Esophagus mucosa (tissue), 1 donor: ENCODE results near the gene SLC37A1. TPM values are rescaled to one million over a fixed set of nuclear protein-coding genes. Genes with fewer than 3 reads are reported as not detected.
A peak's percentile ranks its signal among the peaks of the same experiment; 100 is the strongest.

Experiments used
- ATAC-seq: fragments of 200-7000 bp; cut with Tn5 transposase; one replicate; pipeline ENCODE4 v1.9.1; 2020
- total RNA-seq: library from RNA; stranded (reverse); gene quantifications from one replicate; pipeline ENCODE4 v1.2.4, GENCODE V29; 2023
- donor health status: DM: yes; HTN: yes; CAD: no.

SLC37A1 gene
- total RNA-seq, 1 donor from 2014 or later = 13.9 TPM

DNA sequence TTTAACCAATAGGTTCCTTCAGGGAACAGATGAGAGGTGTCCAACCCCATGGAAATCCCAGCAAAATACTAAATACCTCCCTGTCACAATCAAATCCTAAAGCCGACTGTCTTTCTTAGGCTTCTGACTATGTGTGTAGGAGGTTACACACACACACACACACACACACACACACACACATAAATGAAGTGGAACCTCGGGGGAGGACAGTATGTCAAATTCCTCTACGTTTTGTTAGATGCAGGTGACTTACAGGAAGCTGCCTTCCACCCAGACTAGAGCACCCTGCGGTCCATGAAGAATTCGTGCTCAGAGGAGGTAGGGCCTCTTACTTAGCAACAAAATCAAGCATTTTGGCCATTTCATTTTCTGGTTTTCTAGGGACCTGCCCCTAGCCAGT, 34.1 kb upstream of the SLC37A1 start:
- ATAC-seq = no peak

- ATAC-seq = no peak
Observed at GRCh38 chr21:42480736-42481135, 32.9 kb upstream of the SLC37A1 start.

GRCh38 chr21:42481169-42481568, 32.5 kb upstream of the SLC37A1 start:
- no peak for ATAC-seq

DNA sequence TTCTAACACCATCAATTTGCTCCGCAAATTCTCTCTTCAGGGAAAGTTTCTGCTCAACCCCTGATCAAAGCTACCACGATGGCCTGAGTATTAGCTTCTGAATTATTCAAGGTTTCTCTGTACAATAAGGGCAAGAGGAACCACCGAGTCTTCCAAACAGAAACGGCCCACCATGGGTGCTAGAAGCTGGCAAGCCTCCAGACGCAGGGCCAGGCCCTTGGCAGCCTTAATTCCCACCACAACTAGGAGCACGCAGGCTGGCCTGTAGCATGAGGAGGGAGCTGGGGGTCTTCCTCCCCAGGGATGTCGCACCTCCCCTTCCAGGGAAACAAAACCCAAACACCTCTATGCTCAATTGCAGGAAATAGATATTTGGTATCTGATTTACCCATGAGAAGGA, 28.7 kb upstream of the SLC37A1 start:
- ATAC-seq = no peak

DNA sequence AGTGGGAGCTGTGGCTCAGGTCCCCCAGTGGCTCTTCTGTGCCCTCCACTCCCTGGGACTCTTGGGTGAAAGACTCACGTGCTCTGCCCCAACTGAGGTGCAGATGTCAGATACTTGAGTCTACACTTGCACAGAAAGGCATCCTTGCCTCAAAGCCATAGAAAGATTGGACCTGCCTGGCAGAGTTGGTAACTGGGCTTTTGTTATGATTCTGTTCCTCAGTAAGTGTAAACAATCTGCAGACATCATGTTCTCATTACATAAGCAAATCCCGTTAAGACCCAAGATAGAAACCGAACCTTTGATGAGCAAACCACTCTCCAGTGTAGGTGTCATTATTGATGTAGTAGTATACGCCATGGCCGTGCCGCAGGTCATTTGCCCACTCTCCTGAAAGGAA, 27.6 kb upstream of the SLC37A1 start:
- no peak for ATAC-seq

DNA sequence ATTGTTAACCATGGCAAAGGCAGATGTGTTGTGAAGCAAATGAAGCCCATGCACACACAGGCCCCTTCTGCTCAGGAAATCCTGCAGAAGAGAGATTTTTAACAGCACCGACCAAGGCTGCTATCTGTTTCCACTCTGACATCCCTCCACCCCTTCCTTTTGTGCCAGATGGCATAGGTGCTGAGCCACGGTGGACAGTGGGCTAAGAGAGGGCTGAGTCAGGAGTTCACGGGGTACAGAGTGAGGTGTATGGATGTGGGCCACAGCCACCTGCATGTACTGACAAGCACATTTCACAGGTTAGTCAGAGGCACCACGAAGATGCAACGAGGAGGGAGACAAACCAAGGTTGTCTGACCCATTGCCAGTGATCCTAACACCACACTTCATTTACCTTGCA, 27.1 kb upstream of the SLC37A1 start:
- peak; percentile 55 for ATAC-seq

- ATAC-seq = no peak
Observed at GRCh38 chr21:42489006-42489563, 24.6 kb upstream of the SLC37A1 start.

GRCh38 chr21:42489991-42490390, 23.7 kb upstream of the SLC37A1 start:
- ATAC-seq = no peak

DNA sequence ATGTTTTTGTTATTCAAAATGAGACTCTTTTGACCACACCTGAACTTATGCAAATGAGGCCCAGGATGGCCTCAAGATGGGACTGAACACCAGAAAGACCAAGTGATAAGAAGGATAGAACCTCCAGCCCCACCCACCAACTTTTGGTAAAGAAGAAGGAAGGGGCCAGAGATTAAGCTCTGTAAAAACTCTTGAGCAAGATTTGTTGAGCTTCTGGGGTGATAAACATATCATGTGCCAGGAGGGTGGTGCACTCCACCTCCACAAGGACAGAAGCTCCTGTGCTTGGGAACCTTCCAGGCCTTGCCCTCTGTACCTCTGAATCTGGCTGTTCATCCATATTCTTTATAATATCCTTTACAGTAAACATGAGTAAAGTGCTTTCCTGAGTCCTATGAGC, 22.9 kb upstream of the SLC37A1 start:
- ATAC-seq = no peak

DNA sequence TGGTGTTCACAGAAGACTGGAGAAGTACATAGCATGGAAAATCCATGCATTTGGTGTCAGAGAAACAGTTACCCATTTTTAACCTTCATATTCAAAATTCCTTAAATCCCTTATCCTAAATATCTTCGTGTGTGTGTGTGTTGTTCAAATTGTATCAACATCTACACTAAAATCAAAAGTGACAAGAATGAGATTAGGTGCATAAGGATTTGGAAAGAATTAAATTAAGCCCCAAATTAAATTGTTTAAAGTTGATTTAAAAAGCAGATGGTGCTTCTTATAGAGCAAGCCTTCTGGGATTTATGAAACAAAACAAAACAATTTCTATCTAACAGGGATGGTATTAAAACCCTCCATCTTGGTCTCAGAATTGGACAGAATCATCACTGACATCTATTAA, 22.3 kb upstream of the SLC37A1 start:
- ATAC-seq = no peak

DNA sequence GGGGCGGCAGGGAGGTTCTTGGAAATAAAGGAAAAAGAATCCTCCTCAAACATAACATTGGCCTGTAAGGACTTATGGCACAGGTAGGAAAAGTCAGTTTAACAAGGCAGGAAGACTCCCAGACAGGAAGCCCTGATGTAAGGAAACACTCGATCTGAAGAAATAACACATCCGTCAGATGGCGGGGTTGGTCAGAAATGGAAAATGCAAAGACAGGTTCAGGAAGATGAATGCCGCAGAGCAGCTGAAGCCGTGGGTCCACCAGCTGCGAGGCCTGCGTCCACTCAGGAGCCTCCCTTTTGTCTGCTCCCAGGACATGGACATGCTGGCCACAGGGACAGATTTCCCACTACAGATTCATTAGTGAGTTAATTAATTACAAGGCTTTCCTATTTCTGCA, 21.5 kb upstream of the SLC37A1 start:
- ATAC-seq = no peak

- no peak for ATAC-seq
Observed at GRCh38 chr21:42493109-42494060, 20.3 kb upstream of the SLC37A1 start.

GRCh38 chr21:42495027-42495426, 18.6 kb upstream of the SLC37A1 start:
- no peak for ATAC-seq

DNA sequence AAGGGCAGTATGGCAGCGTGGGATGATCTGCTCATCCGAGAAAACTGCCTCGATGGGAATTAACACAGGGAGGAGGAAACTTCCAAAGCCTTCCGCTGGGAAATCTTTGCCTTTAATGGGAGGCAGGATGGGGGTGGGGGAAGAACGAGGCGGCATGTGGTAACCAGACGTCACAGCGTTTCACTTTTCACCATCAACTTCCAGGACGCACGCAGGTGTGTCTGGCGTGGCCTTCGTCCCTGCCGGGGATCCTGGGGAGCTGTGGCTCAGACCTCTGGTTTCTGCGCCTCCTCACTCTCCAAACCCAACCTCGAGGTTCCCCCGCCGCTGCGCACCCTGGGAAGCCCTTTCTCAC, 17.9 kb upstream of the SLC37A1 start:
- ATAC-seq = no peak

DNA sequence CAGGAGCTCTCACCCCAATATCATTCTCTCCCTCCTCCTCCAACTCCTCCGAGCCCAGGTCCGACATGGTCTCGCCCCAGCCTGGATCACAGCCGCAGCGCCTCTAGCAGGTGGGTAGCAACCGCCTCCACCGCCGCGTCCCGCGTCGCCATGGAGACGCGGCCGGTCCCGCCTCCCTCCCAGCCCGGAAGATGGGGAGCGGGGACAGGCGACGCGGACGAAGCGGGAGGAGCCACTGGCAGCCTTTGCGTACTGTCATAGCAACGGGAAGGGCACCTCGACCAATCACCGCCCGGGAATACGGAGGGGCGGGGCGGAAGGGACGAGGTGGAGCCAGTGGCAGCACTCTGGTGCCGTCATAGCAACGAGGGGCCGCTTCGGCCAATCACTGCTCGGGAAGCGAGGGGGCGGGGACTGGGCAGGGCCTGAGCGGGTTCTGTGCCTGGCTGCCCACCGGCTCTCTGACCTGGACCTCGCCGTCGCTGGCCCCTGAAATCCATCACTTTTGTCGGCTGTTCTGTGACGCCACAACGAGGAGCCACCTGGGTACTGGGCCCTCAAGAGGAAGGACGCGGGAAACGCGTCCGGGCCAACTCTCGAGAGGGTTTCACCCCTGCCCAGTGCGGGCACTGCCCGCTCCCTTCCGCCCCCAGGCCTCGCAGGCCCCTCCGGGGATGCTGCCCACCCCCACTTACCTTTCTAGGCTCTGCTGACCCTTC, 17.4 kb upstream of the SLC37A1 start, which contains the start of gene RSPH1:
TSS of gene RSPH1 (minus strand) at position 105 of the 719 bp plus-strand sequence. CDS start at position 67, 38 bp downstream.
- ATAC-seq = peak; percentile 99

- ATAC-seq = peak; percentile 3
Observed at GRCh38 chr21:42496839-42497202, 16.8 kb upstream of the SLC37A1 start.

- no peak for ATAC-seq
Observed at GRCh38 chr21:42498012-42498411, 15.6 kb upstream of the SLC37A1 start.

DNA sequence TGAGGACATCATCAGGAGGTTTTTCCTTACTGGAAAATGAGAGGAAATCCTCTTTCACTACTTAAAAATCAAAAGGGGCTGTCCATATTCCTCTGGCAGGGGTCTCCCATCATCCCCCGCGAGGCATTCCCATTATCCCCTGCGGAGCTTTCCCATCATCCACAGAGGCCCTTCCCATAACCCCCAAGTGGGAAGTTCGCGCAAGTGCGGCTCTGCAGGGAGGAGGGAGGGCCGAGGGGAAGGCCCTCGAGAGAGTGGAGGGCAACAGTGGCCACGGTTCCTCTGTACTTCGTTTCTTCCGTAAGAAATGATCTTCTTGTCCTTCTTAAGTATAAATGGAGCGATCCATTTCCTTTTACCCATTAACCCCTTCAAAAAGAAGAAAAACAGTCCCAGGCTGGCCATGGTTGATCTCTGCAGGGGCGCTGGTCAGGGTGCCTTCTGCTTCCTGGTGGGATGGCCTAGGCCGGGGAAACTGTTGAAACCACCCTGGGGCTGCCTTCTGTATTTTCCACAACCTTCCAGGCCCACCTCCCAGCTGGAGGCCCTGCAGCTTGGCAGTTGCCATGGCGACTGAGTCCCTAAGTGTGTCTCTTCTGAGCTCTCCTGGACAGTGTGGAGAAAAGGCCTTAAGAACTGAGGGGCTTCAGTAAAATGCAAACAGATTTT, 14.1 kb upstream of the SLC37A1 start:
- ATAC-seq = no peak

GRCh38 chr21:42500225-42500624, 13.4 kb upstream of the SLC37A1 start:
- ATAC-seq = no peak

GRCh38 chr21:42500736-42501135, 12.9 kb upstream of the SLC37A1 start:
- no peak for ATAC-seq

GRCh38 chr21:42503711-42504110, 9.9 kb upstream of the SLC37A1 start:
- ATAC-seq = no peak

- no peak for ATAC-seq
Observed at GRCh38 chr21:42505090-42505726, 8.4 kb upstream of the SLC37A1 start.

- ATAC-seq = no peak
Observed at GRCh38 chr21:42507418-42507817, 6.2 kb upstream of the SLC37A1 start.
